ENCODE results near the gene PRC1. TPM values are rescaled to one million over a fixed set of nuclear protein-coding genes. Genes with fewer than 3 reads are reported as not detected.

The PRC1 gene
- total RNA-seq, 2 experiments from 2014 or later = 179 to 196 TPM

- CTCF ChIA-PET = interaction anchor here (0.6 to 2.0 kb wide), 5 partner anchors 35 to 183 kb away, joined by 3 to 5 read pairs (median 4); partner anchors contain the start of genes HDDC3 and VPS33B
- H3K27me3 Mint-ChIP-seq = no peaks in the 10 kb centered on the region
- no peaks in the 10 kb centered on the region for H3K9me3 Mint-ChIP-seq
- H3K4me3 Mint-ChIP-seq = no peak overlapping the region
- H3K4me1 Mint-ChIP-seq = peaks cover 69% of the 10 kb centered on the region
- H3K27ac Mint-ChIP-seq = peak overlapping the region; percentile 15
- DNase-seq = no peak
- H3K36me3 Mint-ChIP-seq (ENCODE audit: low read depth) = peaks cover 43% of the 10 kb centered on the region
- POLR2A ChIA-PET = no interaction called here
Measured at GRCh38 chr15:90987561-90988141, 6.7 kb downstream of the PRC1 start.

- no peak overlapping the region for H3K4me3 Mint-ChIP-seq
- DNase-seq = no peak
- H3K9me3 Mint-ChIP-seq = no peaks in the 10 kb centered on the region
- H3K4me1 Mint-ChIP-seq = peaks cover 67% of the 10 kb centered on the region
- ChIA-PET POLR2A (no interaction called here), CTCF (interaction anchor here (0.6 to 2.6 kb wide), 6 partner anchors 31 to 182 kb away, joined by 3 to 10 read pairs (median 4); partner anchors contain the start of genes HDDC3 and VPS33B)
- H3K27ac Mint-ChIP-seq = peak overlapping the region; percentile 38
- H3K27me3 Mint-ChIP-seq = no peaks in the 10 kb centered on the region
- H3K36me3 Mint-ChIP-seq (ENCODE audit: low read depth) = peaks cover 46% of the 10 kb centered on the region
Measured at GRCh38 chr15:90986790-90987507, 7.4 kb downstream of the PRC1 start.

GRCh38 chr15:90982135-90982534, 12.2 kb downstream of the PRC1 start:
- H3K27ac Mint-ChIP-seq = peak overlapping the region; percentile 51
- CTCF ChIA-PET = interaction anchor here (0.5 kb wide), 1 partner anchor 697 kb away, joined by 3 read pairs; no protein-coding TSS in a partner anchor

GRCh38 chr15:90981681-90982080, 12.7 kb downstream of the PRC1 start:
- ChIA-PET CTCF (interaction anchor here (0.8 to 1.5 kb wide), 2 partner anchors 24 to 49 kb away, joined by 5 read pairs; partner anchors contain the start of gene HDDC3), POLR2A (no interaction called here)
- no peaks in the 10 kb centered on the region for H3K27me3 Mint-ChIP-seq
- peaks cover 39% of the 10 kb centered on the region for H3K4me1 Mint-ChIP-seq
- no peak overlapping the region for H3K27ac Mint-ChIP-seq
- peaks cover 77% of the 10 kb centered on the region for H3K36me3 Mint-ChIP-seq (ENCODE audit: low read depth)
- no peaks in the 10 kb centered on the region for H3K9me3 Mint-ChIP-seq
- no peak overlapping the region for H3K4me3 Mint-ChIP-seq
- no peak for DNase-seq

More at GRCh38 chr15:90982135-90982534, 12.2 kb downstream of the PRC1 start:
- Mint-ChIP-seq H3K9me3 (no peaks in the 10 kb centered on the region), H3K4me1 (peaks cover 41% of the 10 kb centered on the region), H3K27me3 (no peaks in the 10 kb centered on the region), H3K4me3 (no peak overlapping the region), H3K36me3 (ENCODE audit: low read depth) (peaks cover 77% of the 10 kb centered on the region)
- DNase-seq = no peak
- POLR2A ChIA-PET = interaction anchor here (0.7 to 1.2 kb wide), 2 partner anchors 12 to 47 kb away, joined by 3 to 4 read pairs; partner anchors contain the start of gene PRC1

- DNase-seq = no peak
- peak overlapping the region; percentile 44 for H3K27ac Mint-ChIP-seq
- no peaks in the 10 kb centered on the region for H3K27me3 Mint-ChIP-seq
- CTCF ChIA-PET = interaction anchor here (0.7 to 2.0 kb wide), 6 partner anchors 12 to 48 kb away, joined by 3 to 10 read pairs (median 4); no protein-coding TSS in a partner anchor
- no peaks in the 10 kb centered on the region for H3K9me3 Mint-ChIP-seq
- POLR2A ChIA-PET = no interaction called here
- peaks cover 81% of the 10 kb centered on the region for H3K36me3 Mint-ChIP-seq (ENCODE audit: low read depth)
- peaks cover 28% of the 10 kb centered on the region for H3K4me1 Mint-ChIP-seq
- no peak overlapping the region for H3K4me3 Mint-ChIP-seq
Measured at GRCh38 chr15:90979582-90979981, 14.8 kb downstream of the PRC1 start.

- H3K36me3 Mint-ChIP-seq (ENCODE audit: low read depth) = peaks cover 61% of the 10 kb centered on the region
- H3K9me3 Mint-ChIP-seq = no peaks in the 10 kb centered on the region
Measured at GRCh38 chr15:90974216-90974615, 20.1 kb downstream of the PRC1 start.

GRCh38 chr15:90972133-90972532, 22.2 kb downstream of the PRC1 start:
- H3K4me3 Mint-ChIP-seq = no peak overlapping the region
- H3K27me3 Mint-ChIP-seq = no peaks in the 10 kb centered on the region
- peaks cover 66% of the 10 kb centered on the region for H3K36me3 Mint-ChIP-seq (ENCODE audit: low read depth)
- no peaks in the 10 kb centered on the region for H3K9me3 Mint-ChIP-seq
- H3K27ac Mint-ChIP-seq = no peak overlapping the region
- no peak for DNase-seq
- CTCF ChIA-PET = interaction anchor here (1.4 kb wide), 1 partner anchor 39 kb away, joined by 4 read pairs; no protein-coding TSS in a partner anchor
- POLR2A ChIA-PET = interaction anchor here (0.7 kb wide), 1 partner anchor 16 kb away, joined by 4 read pairs; no protein-coding TSS in a partner anchor
- H3K4me1 Mint-ChIP-seq = no peaks in the 10 kb centered on the region

More at GRCh38 chr15:90974216-90974615, 20.1 kb downstream of the PRC1 start:
- POLR2A ChIA-PET = no interaction called here
- H3K27ac Mint-ChIP-seq = no peak overlapping the region
- DNase-seq = no peak
- no peak overlapping the region for H3K4me3 Mint-ChIP-seq
- CTCF ChIA-PET = interaction anchor here (0.9 kb wide), 1 partner anchor 11 kb away, joined by 3 read pairs; no protein-coding TSS in a partner anchor
- peaks cover 2% of the 10 kb centered on the region for H3K4me1 Mint-ChIP-seq
- no peaks in the 10 kb centered on the region for H3K27me3 Mint-ChIP-seq

GRCh38 chr15:90970274-90970673, 24.1 kb downstream of the PRC1 start:
- POLR2A ChIA-PET = no interaction called here
- Mint-ChIP-seq H3K4me3 (no peak overlapping the region), H3K4me1 (no peaks in the 10 kb centered on the region), H3K36me3 (ENCODE audit: low read depth) (peaks cover 68% of the 10 kb centered on the region), H3K27ac (no peak overlapping the region), H3K9me3 (no peaks in the 10 kb centered on the region), H3K27me3 (no peaks in the 10 kb centered on the region)
- CTCF ChIA-PET = interaction anchor here (1.1 to 3.2 kb wide), 3 partner anchors 9 to 38 kb away, joined by 3 to 9 read pairs (median 5); partner anchors contain the start of gene HDDC3
- DNase-seq = no peak

- Mint-ChIP-seq H3K4me1 (no peaks in the 10 kb centered on the region), H3K27ac (no peak overlapping the region), H3K27me3 (no peaks in the 10 kb centered on the region), H3K36me3 (ENCODE audit: low read depth) (peaks cover 59% of the 10 kb centered on the region), H3K4me3 (no peak overlapping the region), H3K9me3 (no peaks in the 10 kb centered on the region)
- DNase-seq = no peak
- POLR2A ChIA-PET = no interaction called here
- CTCF ChIA-PET = interaction anchor here (0.8 to 3.2 kb wide), 5 partner anchors 8 to 36 kb away, joined by 3 to 9 read pairs (median 4); partner anchors contain the start of genes HDDC3 and UNC45A
Measured at GRCh38 chr15:90968434-90968833, 25.9 kb downstream of the PRC1 start.

- ChIA-PET POLR2A (no interaction called here), CTCF (interaction anchor here (1.0 to 3.2 kb wide), 4 partner anchors 9 to 35 kb away, joined by 3 to 9 read pairs (median 6); partner anchors contain the start of genes HDDC3 and RCCD1)
- no peaks in the 10 kb centered on the region for H3K27me3 Mint-ChIP-seq
- no peaks in the 10 kb centered on the region for H3K9me3 Mint-ChIP-seq
- H3K4me1 Mint-ChIP-seq = no peaks in the 10 kb centered on the region
- H3K4me3 Mint-ChIP-seq = no peak overlapping the region
- no peak overlapping the region for H3K27ac Mint-ChIP-seq
- peaks cover 58% of the 10 kb centered on the region for H3K36me3 Mint-ChIP-seq (ENCODE audit: low read depth)
- no peak for DNase-seq
Measured at GRCh38 chr15:90967206-90967605, 27.1 kb downstream of the PRC1 start.

GRCh38 chr15:90966262-90966661, 28.1 kb downstream of the PRC1 start:
- no peaks in the 10 kb centered on the region for H3K27me3 Mint-ChIP-seq
- peak overlapping the region; percentile 44 for H3K27ac Mint-ChIP-seq
- H3K36me3 Mint-ChIP-seq (ENCODE audit: low read depth) = peaks cover 64% of the 10 kb centered on the region
- no peak for DNase-seq
- H3K9me3 Mint-ChIP-seq = no peaks in the 10 kb centered on the region
- H3K4me3 Mint-ChIP-seq = no peak overlapping the region
- ChIA-PET POLR2A (no interaction called here), CTCF (interaction anchor here (0.9 to 1.4 kb wide), 5 partner anchors 9 to 34 kb away, joined by 3 to 7 read pairs (median 3); partner anchors contain the start of genes HDDC3 and RCCD1)
- no peaks in the 10 kb centered on the region for H3K4me1 Mint-ChIP-seq

- peaks cover 52% of the 10 kb centered on the region for H3K36me3 Mint-ChIP-seq (ENCODE audit: low read depth)
- peaks cover 7% of the 10 kb centered on the region for H3K4me1 Mint-ChIP-seq
- ChIA-PET POLR2A (no interaction called here), CTCF (interaction anchor here (1.0 to 2.5 kb wide), 2 partner anchors 8 to 17 kb away, joined by 3 to 10 read pairs; no protein-coding TSS in a partner anchor)
- no peak overlapping the region for H3K27ac Mint-ChIP-seq
- H3K9me3 Mint-ChIP-seq = no peaks in the 10 kb centered on the region
- H3K4me3 Mint-ChIP-seq = no peak overlapping the region
- DNase-seq = no peak
- H3K27me3 Mint-ChIP-seq = no peaks in the 10 kb centered on the region
Measured at GRCh38 chr15:90962021-90962420, 32.3 kb downstream of the PRC1 start.

Measured in activated CD4-positive, alpha-beta T cell treated with anti-CD3 and anti-CD28 coated beads, Interleukin-2, amount 10 ng/mL, durations not matched to agents 7 days and 5 days (primary cell).